Measurements from ENCODE around the gene WSB2.
"Not testable (repeated sequence)": the region's sequence is repeated elsewhere in the genome, so short reads cannot be mapped to it uniquely, and the experiment has no call there.

The WSB2 gene

DNA sequence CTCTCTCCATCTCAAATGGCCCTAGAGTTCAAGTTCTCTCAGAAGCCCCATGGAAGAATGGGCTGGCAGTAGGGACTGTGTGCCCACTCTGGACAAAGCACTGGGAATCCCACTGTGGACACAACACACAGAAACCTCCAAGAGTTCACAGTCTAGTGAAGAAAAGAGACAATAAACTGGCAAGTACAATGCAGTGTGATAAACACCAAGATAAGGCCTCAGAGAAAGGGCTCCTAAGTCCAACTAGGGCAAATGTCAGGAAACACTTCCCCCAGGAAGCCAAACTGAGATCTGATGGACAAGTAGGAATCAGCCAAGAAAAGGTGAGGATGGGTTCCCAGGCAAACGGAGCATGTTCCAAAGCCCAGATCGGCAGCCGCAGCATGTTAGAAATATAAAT lies 37.4 kb upstream of the WSB2 start:
- no peak for TF ChIP-seq CTCF (IDR thresholded peaks at IDR 0.05)
- DNase-seq: no peak
- Histone ChIP-seq H3K9me3 (no peaks in the 10 kb centered on the region), H3K4me1 (peaks cover 0 to 4% (median 0%) of the 10 kb centered on the region in 4 donors), H3K4me3 (no peak overlapping the region), H3K27ac (no peak overlapping the region), H3K36me3 (no peaks in the 10 kb centered on the region), H3K27me3 (no peaks in the 10 kb centered on the region)
- intact Hi-C loops (cut with DNase I; ENCODE audit: low total_unique reads): no loop called here

- H3K27ac ChIP-seq: no peak overlapping the region
- TF ChIP-seq CTCF (IDR thresholded peaks at IDR 0.05): no peak
These were observed 33.1 kb upstream of the WSB2 start for GRCh38 chr12:118094039-118094438.

GRCh38 chr12:118089782-118090181 lies 28.8 kb upstream of the WSB2 start:
- intact Hi-C loops (cut with DNase I; ENCODE audit: low total_unique reads): no loop called here
- no peaks in the 10 kb centered on the region for H3K9me3 ChIP-seq
- no peaks in the 10 kb centered on the region for H3K27me3 ChIP-seq
- H3K27ac ChIP-seq: no peak overlapping the region
- no peak for DNase-seq
- peaks cover 0 to 16% (median 0%) of the 10 kb centered on the region in 3 donors for H3K36me3 ChIP-seq
- H3K4me1 ChIP-seq: no peaks in the 10 kb centered on the region
- TF ChIP-seq CTCF (IDR thresholded peaks at IDR 0.05): no peak
- no peak overlapping the region for H3K4me3 ChIP-seq

More at GRCh38 chr12:118094039-118094438, 33.1 kb upstream of the WSB2 start:
- intact Hi-C loops (cut with DNase I; ENCODE audit: low total_unique reads): no loop called here
- Histone ChIP-seq H3K36me3 (peaks cover 0 to 16% (median 0%) of the 10 kb centered on the region in 3 donors), H3K4me3 (no peak overlapping the region), H3K9me3 (no peaks in the 10 kb centered on the region), H3K27me3 (no peaks in the 10 kb centered on the region), H3K4me1 (no peaks in the 10 kb centered on the region)
- DNase-seq: no peak

DNA sequence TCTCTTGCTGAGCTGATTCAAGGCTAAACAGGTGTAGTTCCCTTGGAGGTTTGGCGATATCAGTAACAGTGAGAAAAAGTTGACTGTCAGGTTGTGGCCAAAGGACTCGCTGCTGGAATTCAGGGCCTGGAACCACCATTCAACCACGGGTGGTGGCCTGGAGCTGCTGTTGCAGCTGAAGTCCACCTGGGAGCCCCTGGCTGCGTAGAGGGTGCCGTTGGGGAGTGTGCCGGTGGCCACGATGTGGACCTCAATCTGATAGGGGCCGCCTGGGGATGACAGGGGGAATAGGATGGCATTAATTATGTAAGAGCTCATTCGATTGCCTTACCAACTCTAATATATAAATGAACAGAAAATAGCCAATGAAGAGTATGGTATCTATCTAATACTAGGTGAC lies 21.2 kb upstream of the WSB2 start:
- intact Hi-C loops (cut with DNase I; ENCODE audit: low total_unique reads): no loop called here
- Histone ChIP-seq H3K36me3 (peaks cover 0 to 45% (median 25%) of the 10 kb centered on the region in 3 donors), H3K27ac (no peak overlapping the region), H3K27me3 (no peaks in the 10 kb centered on the region), H3K9me3 (no peaks in the 10 kb centered on the region), H3K4me1 (no peaks in the 10 kb centered on the region), H3K4me3 (no peak overlapping the region)
- no peak for TF ChIP-seq CTCF (IDR thresholded peaks at IDR 0.05)
- DNase-seq: no peak

- H3K4me1 ChIP-seq; H3K4me3 ChIP-seq; intact Hi-C loops (cut with DNase I; ENCODE audit: low total_unique reads); H3K27me3 ChIP-seq; H3K27ac ChIP-seq; DNase-seq; H3K9me3 ChIP-seq: not testable (repeated sequence)
- peaks cover 0 to 45% (median 31%) of the 10 kb centered on the region in 3 donors for H3K36me3 ChIP-seq
These were observed 20.5 kb upstream of the WSB2 start for GRCh38 chr12:118081521-118081920.

DNA sequence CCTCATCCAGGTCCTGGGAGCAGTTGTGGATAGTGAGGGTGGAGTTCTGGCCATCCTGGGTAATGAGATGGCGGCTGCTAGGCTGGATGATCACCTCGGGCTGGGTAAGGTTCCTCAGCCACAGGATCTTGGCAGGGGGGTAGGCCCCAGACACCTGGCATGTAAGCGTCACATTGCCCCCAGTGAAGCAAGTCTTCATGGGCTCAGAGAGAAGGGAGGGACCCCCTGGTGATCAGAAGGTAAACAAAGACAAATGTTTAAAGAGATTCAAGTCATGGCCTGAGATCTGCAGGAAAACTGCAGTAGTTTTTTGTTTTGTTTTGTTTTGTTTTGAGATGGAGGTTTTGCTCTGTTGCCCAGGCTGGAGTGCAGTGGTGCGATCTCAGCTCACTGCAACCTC lies 12.8 kb upstream of the WSB2 start:
- no peak for DNase-seq
- no peak overlapping the region for H3K4me3 ChIP-seq
- H3K9me3 ChIP-seq: no peaks in the 10 kb centered on the region
- peaks cover 0 to 32% (median 13%) of the 10 kb centered on the region in 3 donors for H3K36me3 ChIP-seq
- H3K27ac ChIP-seq: no peak overlapping the region
- no peak for TF ChIP-seq CTCF (IDR thresholded peaks at IDR 0.05)
- H3K27me3 ChIP-seq: no peaks in the 10 kb centered on the region
- intact Hi-C loops (cut with DNase I; ENCODE audit: low total_unique reads): no loop called here
- H3K4me1 ChIP-seq: no peaks in the 10 kb centered on the region
